NCI-H446 treated with DMSO at 0.1 percent for 48 hours (cell line): ENCODE data around the gene ARAF.
"Not testable (repeated sequence)": the region's sequence is repeated elsewhere in the genome, so short reads cannot be mapped to it uniquely, and the experiment has no call there.

Source experiments
- DNase-seq: peaks from one replicate; lab custom pipeline; 2025; lab: John Stamatoyannopoulos, UW

The ARAF gene

GRCh38 chrX:47560934-47561658 lies at the start of gene ARAF:
Gene ARAF, plus strand, starts transcription at chrX:47561205. Its CDS starts 1,763 bp downstream, at chrX:47562968.
- DNase-seq = peak; percentile 94

- not testable (repeated sequence) for DNase-seq
Observed at GRCh38 chrX:47512383-47512782, 48.6 kb upstream of the ARAF start.

- DNase-seq = not testable (repeated sequence)
Observed at GRCh38 chrX:47513034-47513965, 47.7 kb upstream of the ARAF start.

GRCh38 chrX:47514533-47515235 lies 46.3 kb upstream of the ARAF start:
- DNase-seq = no peak

- no peak for DNase-seq
Observed at GRCh38 chrX:47515941-47516665, 44.9 kb upstream of the ARAF start.

GRCh38 chrX:47518144-47518543 lies 42.9 kb upstream of the ARAF start:
- DNase-seq = no peak

- peak; percentile 42 for DNase-seq
Observed at GRCh38 chrX:47523297-47523696, 37.7 kb upstream of the ARAF start.

GRCh38 chrX:47523713-47524166 lies 37.3 kb upstream of the ARAF start:
- no peak for DNase-seq

- DNase-seq = no peak
Observed at GRCh38 chrX:47529548-47529947, 31.5 kb upstream of the ARAF start.

- DNase-seq = no peak
Observed at GRCh38 chrX:47530049-47530448, 31.0 kb upstream of the ARAF start.

- no peak for DNase-seq
Observed at GRCh38 chrX:47539860-47540259, 21.1 kb upstream of the ARAF start.

GRCh38 chrX:47540754-47541538 lies 20.1 kb upstream of the ARAF start:
- DNase-seq = peak; percentile 72

- no peak for DNase-seq
Observed at GRCh38 chrX:47543496-47543895, 17.5 kb upstream of the ARAF start.

- peak; percentile 88 for DNase-seq
Observed at GRCh38 chrX:47556045-47556623, 4.9 kb upstream of the ARAF start.

GRCh38 chrX:47558436-47558835 lies 2.6 kb upstream of the ARAF start:
- no peak for DNase-seq

GRCh38 chrX:47560179-47560933 lies 649 bp upstream of the ARAF start:
- no peak for DNase-seq

- DNase-seq = no peak
Observed at GRCh38 chrX:47561659-47562151, 700 bp downstream of the ARAF start.

GRCh38 chrX:47562615-47563243 lies 1.7 kb downstream of the ARAF start:
- DNase-seq = no peak

- no peak for DNase-seq
Observed at GRCh38 chrX:47563801-47564315, 2.9 kb downstream of the ARAF start.
